ENCODE results near the gene ZNF639.
A peak's percentile ranks its signal among the peaks of the same experiment; 100 is the strongest.

Gene ZNF639

DNA sequence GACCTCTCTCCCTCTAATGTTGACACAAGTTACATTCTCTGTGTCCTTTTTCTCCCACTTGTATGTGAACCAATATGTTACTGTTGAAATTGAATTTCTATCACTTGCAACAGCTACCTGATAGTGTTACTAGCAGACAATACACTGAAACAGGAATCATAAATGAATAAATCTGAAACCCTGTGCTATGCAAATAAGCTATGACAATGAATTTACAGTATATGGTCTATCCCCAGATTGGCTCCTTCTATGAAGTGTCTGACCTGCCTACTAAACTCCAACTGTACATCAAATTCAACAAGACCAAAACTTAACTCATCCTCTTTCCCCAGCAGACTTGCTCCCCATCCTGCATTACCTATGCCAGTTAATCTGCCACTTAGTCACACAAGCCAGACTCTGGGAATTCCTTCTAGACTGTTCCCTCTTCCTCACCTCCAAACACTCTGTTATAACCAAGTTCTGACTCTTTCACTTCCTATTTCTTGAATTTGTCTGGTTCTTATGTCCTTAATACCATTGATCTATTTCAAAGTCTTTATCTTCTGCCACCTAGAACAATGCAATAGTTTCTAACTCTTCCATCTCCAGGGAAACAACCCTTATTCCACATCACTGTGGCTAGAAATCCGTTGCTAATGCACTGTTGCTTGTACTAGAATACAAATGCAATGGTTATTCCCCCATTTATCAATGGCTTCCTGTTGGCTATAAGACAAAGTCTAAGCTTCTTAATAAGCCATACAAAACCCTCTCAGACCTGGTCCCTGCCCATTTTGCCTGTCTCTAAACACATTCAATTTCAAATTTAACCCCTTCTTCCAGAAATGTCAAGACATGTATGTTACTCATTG lies 13.4 kb upstream of the ZNF639 start:
- DNase-seq (ENCODE audit: low read depth, low spot score): no peak

DNA sequence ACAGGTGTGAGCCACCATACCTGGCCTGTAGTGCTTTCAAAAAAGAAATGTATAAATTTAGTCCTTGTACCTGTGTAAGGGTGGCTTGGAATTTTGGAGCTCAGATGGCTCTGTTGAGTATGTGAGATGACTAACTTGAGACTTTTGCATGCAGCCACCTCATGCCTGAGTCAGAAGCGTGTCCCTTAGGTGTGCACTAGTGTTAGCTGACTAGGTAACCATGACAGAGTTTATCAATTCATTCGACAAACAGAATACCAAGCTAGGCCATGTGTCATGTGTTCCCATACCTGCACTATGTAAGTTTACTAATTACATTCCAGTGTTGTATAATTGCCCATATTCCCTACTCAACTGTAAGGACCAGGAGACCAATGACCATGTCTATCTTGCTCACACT lies 4.0 kb upstream of the ZNF639 start:
- DNase-seq (ENCODE audit: low read depth, low spot score): no peak

DNA sequence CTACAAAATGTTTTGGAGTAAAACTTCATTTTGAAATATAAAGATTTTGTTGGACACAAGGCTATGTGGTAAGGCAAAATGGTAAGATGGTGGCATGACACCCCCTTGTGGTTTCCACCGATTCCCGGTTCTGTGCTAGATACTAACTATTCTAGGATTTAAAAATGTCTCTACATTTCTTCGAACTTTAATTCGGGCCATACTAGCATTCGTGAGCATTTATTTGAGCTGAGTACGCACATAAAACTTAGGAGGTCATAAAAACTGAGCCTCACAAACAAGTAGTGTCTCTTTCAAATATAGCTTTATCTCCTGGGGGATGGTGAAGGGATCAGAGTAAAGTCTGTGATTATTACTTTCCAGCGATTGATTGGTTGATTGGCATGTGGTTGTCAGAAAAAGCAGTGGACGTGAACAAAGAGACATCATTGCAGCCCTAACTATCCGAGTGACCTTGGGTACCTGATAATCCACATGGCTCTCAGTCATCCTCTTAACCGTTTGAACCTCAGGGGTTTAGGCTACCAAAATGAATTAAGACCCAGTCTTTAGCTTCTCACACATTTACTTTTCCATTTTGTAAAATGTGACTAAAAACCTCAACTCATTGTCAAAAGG lies 1.1 kb upstream of the ZNF639 start:
- peak; percentile 21 for DNase-seq (ENCODE audit: low read depth, low spot score)

DNA sequence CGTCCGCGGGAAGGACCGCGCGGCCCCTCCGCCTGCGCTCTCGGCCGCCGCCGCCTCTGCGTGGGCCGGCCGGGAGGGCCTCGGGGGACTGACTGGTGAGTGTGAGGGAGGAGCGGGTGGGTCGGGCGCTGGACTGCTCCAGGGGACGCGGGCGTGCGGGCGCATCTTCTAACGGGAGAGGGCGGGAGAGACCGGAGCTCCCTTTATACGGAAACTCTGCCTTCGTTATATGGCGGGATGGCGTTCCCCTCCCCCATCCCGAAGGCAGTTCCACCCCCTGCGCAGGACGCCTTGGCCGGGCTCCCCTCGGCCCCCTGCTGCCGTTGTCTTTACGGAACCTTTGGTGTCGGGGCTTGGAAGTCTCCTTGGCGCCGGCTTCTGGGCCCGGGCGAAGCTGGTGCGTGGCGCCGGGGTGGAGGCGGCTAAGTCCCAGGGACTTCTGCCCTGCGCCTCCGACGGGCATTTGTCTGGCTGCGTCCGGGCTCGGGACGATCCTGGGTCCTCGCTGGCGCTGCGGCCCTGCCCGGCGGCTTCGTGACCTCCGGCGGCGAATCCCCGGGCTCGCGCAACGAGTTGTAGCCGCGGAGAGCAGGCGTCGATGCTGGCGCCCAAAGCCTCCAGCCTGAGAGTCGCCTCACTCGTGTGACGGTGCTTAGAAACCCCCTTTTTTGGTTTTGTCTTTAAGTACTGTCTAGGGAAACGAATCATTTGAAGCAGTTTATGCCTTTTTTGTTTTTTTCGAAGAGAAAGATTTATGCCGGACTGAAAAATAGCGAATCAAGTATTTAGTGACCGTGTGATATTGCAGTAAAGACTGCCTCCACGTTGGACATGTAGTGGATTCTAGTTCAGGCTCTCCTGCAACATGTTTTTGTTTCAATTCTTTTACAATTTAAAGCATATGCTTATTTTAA lies 623 bp downstream of the ZNF639 start:
- peak; percentile 78 for DNase-seq (ENCODE audit: low read depth, low spot score)

DNA sequence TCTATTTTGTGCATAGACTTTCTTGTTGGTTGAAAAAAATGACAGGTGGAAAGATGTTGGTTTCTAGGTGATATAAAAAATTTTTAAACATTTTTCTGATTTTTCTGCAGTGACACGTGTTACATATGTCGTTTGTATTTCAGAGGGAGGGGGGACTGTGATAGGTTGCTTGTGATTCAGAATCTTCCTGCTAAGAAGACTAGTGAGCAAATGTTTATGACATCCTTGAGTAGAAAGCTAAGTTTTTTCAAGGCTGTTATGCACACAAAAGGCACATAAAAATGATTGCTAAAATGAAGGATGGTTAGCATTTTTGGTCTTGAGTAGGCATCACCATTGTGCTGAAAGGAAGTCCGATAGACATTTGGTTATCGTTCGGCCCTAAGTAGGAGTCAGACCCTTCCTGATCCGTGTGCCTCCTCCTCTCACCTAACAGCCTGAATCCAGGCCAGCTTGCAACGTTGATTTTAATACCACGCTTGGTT lies 1.5 kb downstream of the ZNF639 start:
- peak; percentile 29 for DNase-seq (ENCODE audit: low read depth, low spot score)

DNA sequence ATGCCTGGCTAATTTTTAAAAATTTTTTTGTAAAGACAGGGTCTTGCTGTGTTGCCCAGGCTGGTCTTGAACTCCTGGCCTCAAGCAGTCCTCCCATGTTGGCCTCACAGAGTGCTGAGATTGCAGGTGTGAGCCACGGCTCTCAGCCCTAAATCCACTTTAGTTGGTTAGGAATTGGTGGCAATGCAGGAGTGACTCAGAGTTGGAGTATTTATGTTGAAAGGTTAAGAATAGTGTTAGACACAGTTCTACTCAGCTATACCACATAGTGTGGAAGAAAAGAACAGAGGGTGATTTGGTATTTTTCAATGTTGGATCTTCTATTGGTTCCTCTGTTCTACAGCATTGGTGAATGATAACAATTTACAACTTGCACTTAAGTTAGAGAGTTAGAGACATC lies 7.6 kb downstream of the ZNF639 start:
- no peak for DNase-seq (ENCODE audit: low read depth, low spot score)

DNA sequence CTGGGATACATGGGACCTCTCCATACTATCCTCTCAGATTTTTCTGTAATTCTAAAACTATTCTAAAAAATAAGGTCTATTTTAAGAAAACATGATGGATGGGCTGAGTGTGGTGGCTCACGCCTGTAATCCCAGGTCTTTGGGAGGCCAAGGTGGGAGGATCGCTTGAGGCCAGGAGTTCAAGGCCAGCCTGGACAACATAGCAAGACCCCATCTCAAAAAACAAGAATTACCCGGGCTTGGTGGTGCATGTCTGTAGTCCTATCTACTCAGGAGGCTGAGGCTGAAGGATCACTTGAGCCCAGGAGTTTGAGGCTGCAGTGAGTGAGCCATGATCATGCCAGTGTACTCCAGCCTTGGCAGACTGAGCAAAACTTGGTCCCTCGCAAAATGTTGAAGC lies 9.4 kb downstream of the ZNF639 start:
- DNase-seq (ENCODE audit: low read depth, low spot score): no peak

DNA sequence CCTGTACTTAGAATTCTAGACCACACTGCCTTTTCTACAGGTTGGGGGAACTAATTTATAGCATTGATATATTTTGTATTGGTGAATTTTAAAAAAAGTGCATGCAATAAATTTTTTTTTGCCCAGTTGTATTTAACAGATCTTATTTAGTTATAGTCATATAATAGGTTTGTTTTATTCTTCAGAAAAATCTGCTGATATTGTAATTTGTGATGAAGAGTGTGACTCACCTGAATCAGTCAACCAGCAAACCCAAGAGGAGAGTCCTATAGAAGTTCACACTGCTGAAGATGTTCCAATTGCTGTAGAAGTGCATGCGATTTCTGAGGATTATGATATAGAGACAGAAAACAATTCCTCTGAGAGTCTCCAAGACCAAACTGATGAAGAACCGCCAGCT lies 10.3 kb downstream of the ZNF639 start:
- DNase-seq (ENCODE audit: low read depth, low spot score): no peak

DNA sequence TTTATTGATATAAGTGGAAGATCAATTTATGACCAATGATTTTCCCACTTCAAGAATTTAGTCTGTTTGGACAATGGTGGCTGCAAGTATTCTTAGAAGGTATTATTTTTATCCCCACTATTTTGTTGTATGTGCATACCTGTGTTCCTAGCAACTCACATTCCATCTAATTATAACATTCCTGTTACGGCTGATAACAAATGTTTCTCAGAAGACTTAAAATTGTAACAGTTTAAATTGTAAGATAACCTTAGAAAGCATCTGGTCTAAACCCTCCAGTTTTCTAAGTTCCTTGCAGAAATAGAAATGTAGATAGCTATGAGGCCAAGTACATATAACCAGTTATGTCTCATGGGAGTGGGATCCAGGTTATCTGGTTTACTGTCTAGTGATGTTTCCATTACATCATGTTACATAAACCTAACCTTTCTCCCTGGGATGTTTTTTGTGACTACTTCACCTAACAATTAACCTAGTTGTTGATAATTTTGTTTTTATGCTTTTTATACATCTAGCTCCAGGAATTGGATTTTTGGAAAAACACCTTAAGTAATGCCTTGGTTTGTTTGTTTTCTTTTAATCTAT lies 13.6 kb downstream of the ZNF639 start:
- no peak for DNase-seq (ENCODE audit: low read depth, low spot score)

DNA sequence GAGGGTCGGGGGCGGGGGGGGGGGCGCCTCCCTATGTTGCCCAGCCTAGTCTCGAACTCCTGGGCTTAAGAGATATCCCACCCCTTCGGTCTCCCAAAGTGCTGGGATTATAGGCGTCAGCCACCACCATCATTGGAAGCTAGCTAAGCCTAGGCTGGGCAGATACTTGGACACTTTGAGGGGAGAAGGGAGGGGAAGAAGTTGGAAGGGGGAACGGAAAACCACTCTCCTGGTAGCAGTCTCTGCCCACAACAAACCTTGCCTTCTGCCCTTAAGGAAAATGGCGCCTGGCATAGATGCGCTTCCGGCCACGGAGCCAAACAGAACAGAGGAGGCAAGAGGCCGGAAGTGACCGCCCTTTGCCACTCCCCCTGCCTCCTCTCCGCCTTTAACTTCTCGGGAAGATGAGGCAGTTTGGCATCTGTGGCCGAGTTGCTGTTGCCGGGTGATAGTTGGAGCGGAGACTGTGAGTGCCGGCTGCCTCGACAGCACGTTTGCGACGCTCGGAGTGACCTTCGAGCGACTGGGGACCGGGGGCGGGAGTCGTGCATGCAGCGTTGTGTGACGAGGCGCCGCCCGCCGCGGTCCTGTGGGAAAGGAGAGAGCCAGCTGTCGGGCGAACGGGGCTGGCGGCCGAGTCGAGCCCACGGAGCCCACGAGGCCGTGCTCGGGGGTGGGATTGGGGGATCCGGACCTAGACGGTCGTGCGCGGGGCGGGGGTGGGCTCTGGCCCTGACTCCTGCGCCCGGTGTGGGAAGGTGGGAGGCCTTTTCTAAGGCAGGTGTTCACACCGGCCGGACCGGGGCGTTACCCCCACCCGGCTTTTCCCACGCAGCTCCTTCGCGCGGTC lies 24.7 kb downstream of the ZNF639 start, which contains the start of gene MFN1:
MFN1 (plus strand) TSS at position 365 of the 850 bp plus-strand sequence. CDS start 1,143 bp downstream, outside the sequence.
- DNase-seq (ENCODE audit: low read depth, low spot score): peak; percentile 97

DNA sequence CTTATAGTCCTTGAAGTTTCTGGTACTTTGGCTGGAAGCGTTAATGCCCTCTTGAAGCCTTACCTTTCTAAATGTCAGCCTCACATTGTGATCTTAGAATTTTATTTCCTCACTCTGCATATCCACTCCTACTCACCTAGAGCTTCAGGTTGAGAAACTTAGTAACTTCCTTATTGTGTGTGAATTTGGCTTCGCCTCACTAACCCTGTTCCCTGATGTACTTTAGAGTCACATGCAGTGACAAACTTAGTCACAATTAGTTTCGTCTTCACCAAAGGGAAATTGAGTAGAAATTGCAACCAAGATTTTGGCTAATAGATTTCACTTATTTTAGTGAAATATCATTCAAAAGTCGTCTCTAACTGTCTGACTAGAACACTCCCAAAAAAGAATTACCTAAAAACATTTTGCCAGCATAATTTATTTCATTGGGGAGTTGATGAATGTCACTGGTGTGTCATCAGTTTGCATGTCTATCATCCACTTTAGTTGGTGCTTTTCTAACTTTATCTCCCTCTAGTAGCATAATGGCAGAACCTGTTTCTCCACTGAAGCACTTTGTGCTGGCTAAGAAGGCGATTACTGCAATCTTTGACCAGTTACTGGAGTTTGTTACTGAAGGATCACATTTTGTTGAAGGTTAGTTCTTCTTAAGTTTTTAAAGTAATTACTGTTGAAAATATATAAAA lies 25.6 kb downstream of the ZNF639 start:
- no peak for DNase-seq (ENCODE audit: low read depth, low spot score)

DNA sequence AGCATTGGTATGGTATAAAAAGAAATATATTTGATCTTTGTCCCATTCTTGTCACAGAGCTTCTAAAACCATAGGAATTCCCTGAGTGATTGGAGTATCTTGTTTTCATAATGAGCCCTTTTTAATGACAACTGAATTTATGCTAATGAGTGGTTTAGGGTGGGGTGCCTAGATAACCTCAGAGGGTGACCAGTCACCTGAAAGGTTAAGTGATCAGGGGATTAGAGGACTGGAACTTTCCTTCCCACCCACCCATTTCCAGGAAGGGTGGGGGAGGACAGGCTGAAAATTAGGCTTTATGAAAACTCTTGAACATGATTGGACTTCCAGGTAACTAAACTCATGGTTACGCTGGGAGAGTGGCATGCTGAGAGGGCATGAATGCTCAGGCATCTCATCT lies 33.2 kb downstream of the ZNF639 start:
- no peak for DNase-seq (ENCODE audit: low read depth, low spot score)

DNA sequence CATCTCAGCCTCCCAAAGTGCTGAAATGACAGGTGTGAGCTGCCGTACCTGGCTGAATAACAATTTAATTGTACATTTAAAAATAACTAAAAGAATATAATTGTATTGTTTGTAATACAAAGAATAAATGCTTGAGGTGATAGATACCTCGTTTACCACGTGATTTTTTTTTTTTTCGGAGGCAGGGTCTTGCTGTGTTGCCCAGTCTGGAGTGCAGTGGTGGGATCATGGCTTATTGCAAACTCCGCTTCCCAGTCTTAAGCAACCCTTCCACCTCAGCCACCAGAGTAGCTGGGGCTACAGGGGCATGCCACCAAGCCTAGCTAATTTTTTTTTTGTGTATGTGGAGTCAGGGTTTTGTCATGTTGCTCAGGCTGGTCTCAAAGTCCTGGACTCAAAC lies 40.5 kb downstream of the ZNF639 start:
- no peak for DNase-seq (ENCODE audit: low read depth, low spot score)

DNA sequence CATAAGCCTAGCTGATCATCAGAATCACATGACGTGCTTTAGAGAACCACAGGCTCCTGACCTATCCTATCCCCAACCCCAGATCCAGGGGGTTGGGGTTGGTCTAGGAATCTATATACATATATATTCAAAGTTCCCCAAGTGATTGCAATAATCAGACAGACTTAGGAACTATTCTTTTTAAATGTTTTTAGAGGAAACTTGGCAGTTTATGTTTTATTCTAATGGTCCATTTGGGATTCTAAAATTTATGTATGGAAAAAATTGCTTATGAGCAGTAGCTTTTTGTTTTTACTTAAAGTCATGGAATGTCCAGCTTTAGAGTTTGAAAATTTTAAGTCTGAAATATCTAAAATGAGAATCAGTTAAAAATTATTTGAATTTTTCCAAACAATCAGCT lies 46.8 kb downstream of the ZNF639 start:
- no peak for DNase-seq (ENCODE audit: low read depth, low spot score)

DNA sequence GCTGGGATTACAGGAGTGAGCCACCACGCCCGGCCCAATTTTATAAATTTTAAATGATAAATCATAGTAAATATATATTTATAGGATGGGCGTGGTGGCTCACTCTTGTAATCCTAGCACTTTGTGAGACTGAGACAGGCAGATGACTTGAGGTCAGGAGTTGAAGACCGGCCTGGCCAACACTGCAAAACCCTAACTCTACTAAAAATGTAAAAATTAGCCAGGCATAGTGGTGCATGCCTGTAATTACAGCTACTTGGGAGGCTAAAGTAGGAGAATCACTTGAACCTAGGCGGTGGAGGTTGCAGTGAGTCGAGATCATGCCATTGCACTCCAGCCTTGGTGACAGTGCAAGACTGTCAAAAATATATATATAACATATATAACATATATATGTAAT lies 51.1 kb downstream of the ZNF639 start:
- no peak for DNase-seq (ENCODE audit: low read depth, low spot score)

DNA sequence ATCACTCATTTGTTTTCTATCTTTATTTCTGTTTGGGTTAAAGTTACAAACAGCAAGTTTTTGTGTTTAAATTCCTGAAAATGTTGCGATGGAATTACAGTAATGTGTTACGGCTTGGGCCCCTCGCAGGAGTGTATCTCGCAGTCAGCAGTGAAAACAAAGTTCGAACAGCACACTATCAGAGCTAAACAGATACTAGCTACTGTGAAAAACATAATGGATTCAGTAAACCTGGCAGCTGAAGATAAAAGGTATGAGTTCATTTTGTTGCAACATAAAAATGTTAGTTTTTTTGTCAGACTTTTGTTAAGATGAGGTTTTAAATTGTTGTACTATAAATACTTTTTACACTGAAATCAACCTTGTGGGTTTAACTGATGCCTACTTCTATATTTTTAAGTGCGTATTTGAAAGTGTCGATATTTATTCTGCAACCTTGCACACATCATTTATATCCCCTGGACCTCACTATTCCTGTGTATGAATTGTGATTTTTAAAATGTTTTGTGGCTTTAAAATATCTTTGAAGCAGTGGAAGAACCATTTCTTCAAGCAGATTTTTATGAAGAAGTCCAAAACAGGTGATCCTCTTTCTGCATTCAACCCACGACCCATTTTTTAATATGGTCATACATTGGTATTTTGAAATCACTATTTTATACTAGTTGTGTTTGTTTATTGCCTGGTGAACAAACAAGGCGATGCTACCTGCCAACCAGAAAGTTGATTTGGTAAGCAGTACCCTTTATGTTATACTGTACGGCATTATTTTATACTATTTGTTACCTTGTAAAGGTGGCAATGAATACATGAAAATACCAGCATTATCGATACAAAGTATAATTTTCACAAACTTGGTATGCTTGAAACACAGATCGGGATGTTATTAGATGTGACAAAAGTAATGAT lies 52.5 kb downstream of the ZNF639 start:
- DNase-seq (ENCODE audit: low read depth, low spot score): no peak

DNA sequence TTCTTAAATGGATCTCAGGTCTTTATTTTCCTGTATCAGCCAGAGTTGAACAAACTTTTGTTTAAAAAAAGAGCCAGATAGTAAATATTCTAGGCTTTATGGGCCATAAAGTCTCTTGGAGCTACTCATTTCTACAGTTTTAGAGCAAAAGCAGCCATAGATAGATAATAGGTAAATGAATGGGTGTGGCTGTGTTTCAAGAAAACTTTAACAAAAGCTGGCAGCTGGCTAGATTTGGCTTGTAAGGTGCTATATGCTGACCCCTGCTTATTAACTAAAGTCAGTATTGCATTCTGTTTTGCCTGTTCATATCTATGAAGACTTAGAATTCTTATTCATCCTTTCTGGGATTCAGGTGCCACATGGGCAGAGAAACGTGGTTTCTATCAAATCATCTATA lies 53.6 kb downstream of the ZNF639 start:
- DNase-seq (ENCODE audit: low read depth, low spot score): no peak
